HG03159 (cell line): ENCODE measurements around the gene TRIM68.

Source experiments
- ATAC-seq: cut with Tn5 transposase; IDR thresholded peaks from one replicate; pipeline ENCODE4 v1.9.1; 2021; ENCODE audit warnings: mild to moderate bottlenecking, moderate library complexity; ENCODE audit not compliant: unreplicated experiment

TRIM68 gene

GRCh38 chr11:4606231-4607015 lies 1.6 kb downstream of the TRIM68 start:
- ATAC-seq, result no peak

GRCh38 chr11:4605057-4605456 lies 3.0 kb downstream of the TRIM68 start:
- no peak for ATAC-seq

GRCh38 chr11:4593739-4594138 lies 14.3 kb downstream of the TRIM68 start, which contains the start of gene OR52I1:
Gene OR52I1, plus strand, starts transcription at chr11:4594039. Its CDS starts 0 bp downstream, at chr11:4594039.
- ATAC-seq, result no peak

- no peak for ATAC-seq
Observed at GRCh38 chr11:4589017-4589416, 19.0 kb downstream of the TRIM68 start.

- ATAC-seq, result no peak
Observed at GRCh38 chr11:4581443-4581842, 26.6 kb downstream of the TRIM68 start, which contains the start of gene OR52I2. Gene OR52I2, plus strand, starts transcription at chr11:4581743.

- ATAC-seq, result no peak
Observed at GRCh38 chr11:4580124-4580523, 27.9 kb downstream of the TRIM68 start.

- ATAC-seq, result no peak
Observed at GRCh38 chr11:4578624-4579023, 29.4 kb downstream of the TRIM68 start.

GRCh38 chr11:4577761-4578160 lies 30.3 kb downstream of the TRIM68 start:
- no peak for ATAC-seq

GRCh38 chr11:4576880-4577279 lies 31.2 kb downstream of the TRIM68 start:
- ATAC-seq, result no peak

- no peak for ATAC-seq
Observed at GRCh38 chr11:4569075-4569474, 39.0 kb downstream of the TRIM68 start.

- no peak for ATAC-seq
Observed at GRCh38 chr11:4565371-4565770, 42.7 kb downstream of the TRIM68 start.

- no peak for ATAC-seq
Observed at GRCh38 chr11:4560467-4560866, 47.6 kb downstream of the TRIM68 start.

GRCh38 chr11:4559527-4560440 lies 48.2 kb downstream of the TRIM68 start:
- ATAC-seq, result no peak

- no peak for ATAC-seq
Observed at GRCh38 chr11:4551346-4551979, 56.6 kb downstream of the TRIM68 start.
